Activated gamma-delta T cell treated with Interleukin-2 at 50 U/mL for 16 hours (primary cell): Measurements from ENCODE around the gene SLC16A12.

ENCODE experiments used
- DNase-seq: peaks from one replicate; pipeline ENCODE4 v3.0.0-alpha.2; 2020

SLC16A12 gene

GRCh38 chr10:89388806-89389205 lies 146.6 kb downstream of the SLC16A12 start:
- no peak for DNase-seq

GRCh38 chr10:89384474-89385340 lies 150.7 kb downstream of the SLC16A12 start:
- DNase-seq, result no peak

GRCh38 chr10:89382757-89383156 lies 152.6 kb downstream of the SLC16A12 start:
- no peak for DNase-seq
